ENCODE results near the gene GGTA1.

GRCh38 chr9:121505903-121506735, 6.5 kb upstream of the GGTA1 start:
- TF ChIP-seq CTCF (IDR thresholded peaks at IDR 0.05) = no peak
- TF ChIP-seq POLR2A (IDR thresholded peaks at IDR 0.05) = no peak
- TF ChIP-seq POLR2AphosphoS5 (IDR thresholded peaks at IDR 0.05) = no peak
- TF ChIP-seq EP300 (IDR thresholded peaks at IDR 0.05; ENCODE audit: low read depth) = no peak

Data from transverse colon (tissue), 4 donors.